Hematopoietic multipotent progenitor cell treated with erythropoietin and hydrocortisone succinate and interleukin-3 and kit ligand, for 8 days (in vitro differentiated cells): Measurements from ENCODE around the gene PKM.
A peak's percentile ranks its signal among the peaks of the same experiment; 100 is the strongest.
"Not testable (repeated sequence)": the region's sequence is repeated elsewhere in the genome, so short reads cannot be mapped to it uniquely, and the experiment has no call there.

Experiments
- DNase-seq: peaks from one replicate; pipeline ENCODE4 v3.0.0-alpha.2; 2015

Gene PKM

DNA sequence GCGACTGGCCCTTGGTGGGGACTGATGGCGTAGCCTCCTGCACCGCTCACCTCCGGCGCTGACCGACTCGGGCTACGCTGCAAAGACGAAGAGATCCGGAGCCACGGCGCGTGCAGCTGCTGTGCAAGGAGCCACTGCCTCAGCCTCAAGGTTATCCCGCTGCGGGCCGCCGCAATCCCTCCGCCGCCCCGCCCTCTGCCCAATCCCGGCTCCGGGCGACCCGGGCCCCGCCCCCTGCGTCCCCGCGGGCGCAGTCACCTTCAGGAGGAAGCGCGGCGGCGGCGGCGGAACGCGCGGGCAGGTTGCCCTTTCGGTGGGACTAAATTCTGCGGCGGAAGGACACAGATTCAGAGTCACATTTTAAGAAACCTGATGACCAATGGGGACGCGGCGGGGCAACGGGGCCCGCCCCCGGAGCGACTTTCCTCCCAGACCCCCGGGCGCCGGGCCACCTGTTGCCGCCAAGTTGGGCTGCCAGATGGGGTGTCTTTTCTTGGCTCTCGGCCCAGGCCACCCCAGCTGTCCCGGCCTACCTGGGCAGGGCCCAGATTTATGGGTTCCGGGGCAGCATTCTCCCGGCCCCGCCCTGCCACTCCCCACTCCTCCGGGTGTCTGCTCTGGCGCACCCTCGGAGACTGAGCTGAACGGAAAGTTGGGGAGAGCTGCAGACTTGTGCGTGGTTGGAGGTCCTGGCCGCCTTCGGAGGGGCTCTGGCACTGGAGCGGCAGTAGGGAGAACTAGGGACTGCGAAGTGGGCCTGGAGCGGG, at the start of gene PKM:
Gene PKM, minus strand, starts transcription at position 125 of the 767 bp plus-strand sequence. CDS start 12,093 bp downstream, outside the sequence.
- peak; percentile 74 for DNase-seq

DNA sequence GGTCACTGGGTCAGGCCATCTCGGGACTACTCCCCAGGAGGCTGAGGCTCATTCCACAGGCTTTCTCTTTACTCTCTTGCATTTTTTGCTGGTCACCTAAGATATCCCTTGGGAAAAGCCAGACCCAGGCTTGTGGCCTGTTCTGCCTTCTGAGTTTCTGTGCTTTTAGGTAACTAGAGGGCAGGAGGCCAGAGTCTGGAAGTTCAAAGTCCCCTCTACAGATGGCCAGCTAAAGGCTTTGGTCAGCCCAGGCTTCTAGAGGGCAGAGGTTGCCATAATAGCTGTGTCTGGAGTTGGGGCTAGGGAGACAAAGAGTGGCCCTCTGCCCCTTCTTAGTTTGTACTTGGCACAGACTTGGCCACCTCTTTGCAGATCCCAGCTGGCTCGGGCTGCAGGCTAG, 49.8 kb upstream of the PKM start:
- DNase-seq, result no peak

DNA sequence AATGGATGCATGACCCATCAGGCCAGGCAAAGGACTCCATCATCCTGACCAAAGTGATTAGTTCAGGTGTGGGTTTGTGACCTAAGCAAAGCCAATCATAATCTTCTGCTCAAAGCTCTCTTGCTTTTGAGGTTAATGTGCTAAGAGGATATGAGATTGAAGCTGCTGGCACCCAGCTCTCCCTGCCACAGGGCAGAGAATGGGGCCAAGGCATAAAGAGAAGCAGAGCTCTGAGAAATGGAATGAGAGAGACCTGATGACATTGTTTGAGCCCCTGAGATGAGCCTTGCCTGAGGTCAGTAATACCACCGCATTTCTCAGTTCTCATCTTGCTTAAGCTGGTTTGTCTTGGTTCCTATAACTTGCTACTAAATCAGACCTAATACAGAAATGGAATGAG, 47.7 kb upstream of the PKM start:
- DNase-seq, result no peak

DNA sequence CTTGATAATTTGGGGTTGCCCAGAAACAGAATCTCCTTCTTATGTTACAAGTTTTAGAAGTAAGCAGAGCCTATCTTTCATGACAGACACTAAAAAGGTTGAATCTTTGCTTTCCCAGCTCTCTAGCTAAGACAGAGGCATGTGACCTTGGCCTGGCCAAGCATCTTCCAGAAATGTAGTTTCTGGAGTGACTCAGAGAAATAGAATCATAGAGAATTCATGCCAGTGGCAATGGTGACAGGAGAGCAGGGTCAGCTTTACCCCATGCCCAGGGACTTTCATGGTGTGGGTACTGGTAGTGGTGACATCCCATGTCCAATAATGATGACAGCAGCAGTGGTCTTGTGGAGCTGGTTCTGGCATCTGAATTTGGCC, 45.3 kb upstream of the PKM start:
- DNase-seq, result no peak

DNA sequence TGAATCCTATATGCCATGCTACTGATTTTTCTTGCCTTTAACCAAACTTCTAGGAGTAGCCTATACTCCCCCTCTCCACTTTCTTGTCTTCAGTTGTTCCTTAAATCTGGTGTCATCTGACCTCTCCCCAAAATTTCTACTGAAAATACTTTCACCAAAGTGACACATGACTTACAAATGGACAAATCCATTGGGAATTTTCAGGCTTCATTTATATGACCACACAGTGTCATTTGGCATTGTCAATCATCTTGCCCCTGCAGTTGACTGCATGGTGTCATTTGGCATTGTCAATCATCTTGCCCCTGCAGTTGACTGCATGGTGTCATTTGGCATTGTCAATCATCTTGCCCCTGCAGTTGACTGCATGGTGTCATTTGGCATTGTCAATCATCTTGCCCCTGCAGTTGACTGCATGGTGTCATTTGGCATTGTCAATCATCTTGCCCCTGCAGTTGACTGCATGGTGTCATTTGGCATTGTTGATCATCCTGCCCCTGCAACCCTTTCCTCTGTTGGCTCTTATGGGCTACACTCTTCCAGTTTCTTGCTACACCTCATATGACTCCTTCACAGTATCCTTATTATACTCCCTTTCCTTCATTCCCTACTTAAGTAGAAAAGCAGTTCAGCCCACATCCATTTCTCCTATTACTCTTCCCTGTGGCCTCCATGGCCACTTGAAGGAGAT, 44.8 kb upstream of the PKM start:
- DNase-seq, result not testable (repeated sequence)

DNA sequence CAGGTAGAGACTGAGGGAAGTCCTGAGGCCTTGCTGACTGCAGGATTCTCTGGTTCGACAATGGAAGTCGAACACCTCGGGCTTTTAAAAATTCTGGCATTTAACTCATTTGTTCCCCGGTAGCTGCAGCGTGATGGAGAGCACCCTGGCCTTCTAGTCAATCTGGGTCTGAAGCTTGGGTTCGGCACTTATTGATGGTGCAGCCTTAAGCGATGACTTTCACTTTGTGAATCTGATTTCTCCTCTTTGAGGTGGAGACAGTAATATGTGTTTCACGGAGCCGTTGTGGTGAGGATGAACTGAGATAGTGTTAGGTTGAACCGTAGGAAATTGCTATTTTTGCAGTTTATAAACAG, 42.0 kb upstream of the PKM start:
- DNase-seq, result no peak

DNA sequence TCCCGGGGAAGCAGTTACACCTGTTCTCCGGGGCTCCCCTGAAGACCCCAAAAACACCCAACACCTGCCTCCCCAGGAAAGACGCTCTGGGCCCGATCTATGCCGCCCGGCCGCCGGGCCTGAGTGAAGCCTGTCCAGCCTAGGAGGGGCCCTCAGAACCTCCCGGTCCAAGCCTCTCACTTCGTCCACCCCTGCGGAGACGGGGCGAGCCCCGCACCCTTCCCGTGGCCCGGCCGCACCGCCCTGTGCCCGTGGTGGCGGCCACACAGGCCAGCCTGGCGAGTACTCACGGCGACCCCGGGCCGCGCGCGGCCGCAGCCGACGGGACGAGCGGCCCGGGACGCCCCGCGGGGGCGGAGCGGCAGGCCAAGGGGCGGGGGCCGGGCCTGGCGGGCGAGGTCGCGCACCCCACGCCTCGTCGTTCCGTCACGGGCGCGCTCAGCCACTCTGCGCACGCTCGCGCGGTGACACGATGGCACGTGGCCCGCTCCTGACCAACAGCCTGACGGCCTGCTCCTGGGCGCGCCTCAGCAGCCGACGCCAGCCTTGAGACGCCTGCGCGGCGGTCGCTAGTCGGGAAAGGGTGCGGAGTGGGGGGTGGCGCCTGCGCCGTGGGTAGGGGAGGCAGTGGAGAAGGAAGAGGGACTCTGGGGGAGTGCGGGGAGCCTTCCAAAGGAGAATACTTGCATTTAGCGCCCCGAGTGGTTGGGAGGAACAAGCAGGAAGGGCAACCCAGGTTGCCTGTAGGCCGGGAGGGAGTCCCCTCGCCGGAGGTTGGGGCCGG, 41.4 kb upstream of the PKM start, which contains the start of gene PARP6:
Gene PARP6, minus strand, starts transcription at position 342 of the 784 bp plus-strand sequence. CDS start 5,077 bp downstream, outside the sequence.
- DNase-seq, result peak; percentile 90

DNA sequence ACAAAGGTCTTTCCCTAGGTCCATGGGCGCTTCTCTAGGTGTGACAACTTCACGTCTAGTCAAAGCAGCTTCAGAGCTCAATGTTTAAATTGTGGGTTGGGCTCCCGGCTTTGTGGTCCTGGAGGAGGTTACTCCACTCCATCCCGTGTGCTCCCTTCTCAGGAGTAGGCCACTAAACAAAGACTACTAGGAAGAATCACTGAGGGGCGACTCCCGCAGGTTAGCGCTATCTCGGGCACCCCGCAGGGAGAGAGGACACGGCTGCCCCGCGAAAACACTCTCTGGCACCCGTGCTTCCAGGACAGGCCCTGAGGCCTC, 40.9 kb upstream of the PKM start:
- DNase-seq, result no peak

DNA sequence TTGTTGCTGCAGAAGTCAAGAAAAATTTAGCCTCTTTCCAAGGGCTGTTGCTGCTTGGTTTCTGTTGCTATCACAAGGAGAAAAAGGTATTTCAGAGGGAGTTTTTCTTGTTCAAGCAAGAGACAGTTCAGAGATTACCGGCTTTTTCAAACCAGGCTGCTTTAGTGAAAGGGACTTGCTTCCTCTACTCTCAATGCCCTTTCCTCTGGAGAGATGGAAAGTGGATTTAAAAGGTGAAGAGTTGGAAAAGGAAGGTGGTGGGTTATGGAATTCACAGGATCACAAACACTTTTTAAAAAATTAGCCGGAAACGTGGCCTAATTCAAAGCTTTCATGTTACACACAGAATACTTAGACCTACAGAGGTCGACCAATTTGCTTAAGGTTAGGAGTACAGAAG, 40.2 kb upstream of the PKM start:
- no peak for DNase-seq

DNA sequence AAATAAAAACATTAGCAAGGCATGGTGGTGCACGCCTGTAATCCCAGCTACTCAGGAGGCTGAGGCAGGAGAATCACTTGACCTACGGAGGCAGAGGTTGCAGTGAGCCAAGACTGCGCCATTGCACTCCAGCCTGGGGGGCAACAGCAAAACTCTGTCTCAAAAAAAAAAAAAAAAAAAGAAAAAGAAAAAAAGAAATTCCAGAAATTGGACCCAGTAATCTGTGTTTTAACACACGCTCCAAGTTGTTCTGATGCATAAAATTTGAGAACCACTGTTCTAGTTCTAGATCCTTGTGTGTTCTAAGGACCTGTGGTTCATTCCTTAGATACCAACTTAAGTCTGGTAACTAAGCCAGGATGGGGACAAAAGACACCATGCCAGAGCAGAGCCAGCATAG, 38.7 kb upstream of the PKM start:
- no peak for DNase-seq

DNA sequence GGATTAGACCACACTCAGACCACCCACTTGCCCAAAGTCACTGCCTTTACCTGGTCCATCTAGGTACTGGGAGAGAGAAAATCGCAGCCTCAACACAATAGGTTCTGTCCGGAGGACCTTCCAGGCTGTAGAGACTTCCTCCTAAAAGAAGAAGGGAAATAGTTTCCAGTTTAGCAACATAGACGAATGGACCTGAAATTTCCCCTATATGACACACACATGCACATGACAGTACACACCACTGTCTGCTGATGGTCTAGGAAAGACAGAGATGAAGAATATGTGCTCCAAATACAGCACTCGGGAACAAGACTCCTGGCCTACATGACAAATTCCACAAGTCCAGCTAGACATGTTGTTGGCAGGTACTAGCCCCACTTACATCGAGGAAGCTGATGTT, 34.0 kb upstream of the PKM start:
- DNase-seq, result no peak

DNA sequence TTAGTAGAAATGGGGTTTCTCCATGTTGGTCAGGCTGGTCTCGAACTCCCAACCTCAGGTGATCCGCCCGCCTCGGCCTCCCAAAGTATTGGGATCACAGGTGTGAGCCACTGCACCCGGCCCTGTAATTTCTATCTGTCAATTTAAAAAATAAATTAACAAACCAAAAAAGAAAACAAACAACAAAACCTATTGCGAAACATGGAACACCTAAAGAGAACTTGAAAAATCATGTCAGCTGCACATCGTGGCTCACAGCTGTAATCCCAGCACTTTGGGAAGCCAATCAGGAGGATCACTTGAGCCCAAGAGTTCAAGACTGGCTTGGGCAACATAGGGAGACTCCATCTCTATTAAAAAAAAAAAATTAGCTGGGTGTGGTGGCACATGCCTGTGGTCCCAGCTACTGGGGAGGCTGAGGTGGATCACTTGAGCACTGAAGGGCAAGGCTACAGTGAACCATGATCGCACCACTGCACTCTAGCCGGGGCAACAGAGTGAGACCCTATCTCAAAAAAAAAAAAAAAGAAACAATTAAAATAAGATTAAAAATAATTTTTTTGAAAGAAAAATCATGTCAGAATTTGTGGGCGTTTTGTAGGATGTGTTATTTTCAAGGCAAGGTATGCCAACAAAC, 21.8 kb upstream of the PKM start:
- no peak for DNase-seq

DNA sequence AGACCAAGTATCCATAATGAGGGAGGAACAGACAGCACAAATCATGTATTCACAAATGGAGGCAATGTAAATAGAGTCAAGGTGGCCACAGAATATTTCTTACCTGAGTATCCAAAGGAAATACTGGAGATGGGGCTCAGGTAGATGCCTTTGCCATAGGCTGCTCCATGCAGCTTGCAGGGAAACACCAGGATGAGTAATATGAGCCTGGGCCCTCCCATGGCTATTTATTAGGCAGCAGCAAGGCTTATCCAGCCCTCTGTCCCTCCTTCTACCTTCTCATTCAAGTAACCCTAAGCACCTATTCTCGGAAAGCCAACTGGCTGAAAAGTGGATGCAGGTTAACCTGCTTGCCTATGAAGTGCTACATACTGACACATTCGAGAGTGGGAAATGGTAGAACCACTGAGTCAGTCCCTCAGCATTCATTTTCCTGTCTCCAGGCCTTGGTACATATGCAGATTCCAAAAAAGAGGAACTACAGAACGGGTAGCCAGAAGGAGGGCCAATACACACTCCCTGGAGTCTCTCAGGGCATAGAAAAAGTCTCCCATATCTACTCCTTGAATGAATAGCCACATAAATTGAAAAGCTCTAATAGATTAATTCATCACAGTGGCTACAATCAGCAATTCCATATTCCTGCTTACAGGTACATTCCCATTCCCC, 18.3 kb upstream of the PKM start:
- DNase-seq, result no peak

DNA sequence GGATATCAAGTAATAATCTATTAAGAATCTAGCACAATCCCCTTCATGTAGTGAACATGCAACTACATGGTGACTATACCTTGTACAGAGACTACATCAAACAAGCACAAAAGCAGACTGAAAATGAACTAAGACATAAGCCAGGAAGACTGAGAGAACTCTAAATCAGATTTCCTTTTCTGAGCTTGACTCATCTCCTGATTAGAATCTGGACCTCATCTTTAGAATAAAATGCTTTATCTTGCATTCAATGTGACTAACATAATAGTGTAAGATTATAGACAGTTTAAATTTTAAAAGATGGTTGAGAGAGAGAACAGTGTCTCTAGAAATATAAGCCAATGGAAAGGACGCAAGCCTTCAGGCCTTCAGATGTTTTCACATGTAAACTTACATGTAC, 17.5 kb upstream of the PKM start:
- no peak for DNase-seq

DNA sequence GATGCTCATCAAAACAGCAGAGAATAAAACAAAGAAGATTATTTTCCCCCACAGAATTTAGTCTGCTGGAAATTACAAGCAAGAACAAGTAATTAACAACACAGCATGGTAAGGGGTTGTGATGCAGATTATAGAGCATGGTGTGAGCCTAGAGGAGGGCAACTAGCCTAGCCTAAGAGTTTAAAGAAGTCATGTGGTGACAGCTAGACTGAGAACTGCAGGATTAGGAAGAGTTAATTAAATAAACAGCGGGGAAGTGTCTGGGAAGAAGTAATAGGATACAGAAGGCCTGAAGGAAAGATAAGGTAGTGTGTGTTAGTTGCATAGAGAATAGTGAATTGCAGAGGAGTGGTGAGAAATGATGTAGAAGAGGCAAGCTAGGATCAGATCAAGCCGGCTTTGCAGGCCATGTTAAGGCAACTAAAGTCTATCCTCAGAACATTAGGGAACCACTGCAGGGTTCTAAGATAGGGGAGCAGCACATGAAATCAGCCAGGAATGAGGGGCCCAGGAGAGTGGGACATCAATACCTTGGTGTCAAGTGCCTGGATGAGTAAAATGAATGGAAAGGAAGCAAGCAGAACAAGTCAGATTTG, 11.9 kb upstream of the PKM start:
- DNase-seq, result no peak

DNA sequence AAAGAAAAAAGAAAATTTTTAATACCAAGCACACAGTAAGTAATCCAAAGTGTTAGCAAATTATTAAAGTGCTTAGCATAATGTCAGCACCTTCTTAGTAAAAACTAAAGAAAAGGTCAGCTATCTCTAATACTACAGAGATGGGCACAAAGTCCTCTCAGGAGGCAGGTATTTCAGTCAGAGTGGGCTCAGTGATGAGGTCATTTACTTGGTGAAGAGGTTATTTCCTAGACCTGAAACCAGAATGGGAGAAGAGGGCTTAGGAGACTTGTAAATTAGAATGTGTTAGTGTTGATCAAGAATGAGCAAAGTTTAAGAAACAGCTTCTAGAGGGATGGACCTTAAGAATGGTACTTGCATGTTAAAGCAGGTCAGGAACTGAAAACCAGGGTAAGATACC, 8.7 kb upstream of the PKM start:
- no peak for DNase-seq

DNA sequence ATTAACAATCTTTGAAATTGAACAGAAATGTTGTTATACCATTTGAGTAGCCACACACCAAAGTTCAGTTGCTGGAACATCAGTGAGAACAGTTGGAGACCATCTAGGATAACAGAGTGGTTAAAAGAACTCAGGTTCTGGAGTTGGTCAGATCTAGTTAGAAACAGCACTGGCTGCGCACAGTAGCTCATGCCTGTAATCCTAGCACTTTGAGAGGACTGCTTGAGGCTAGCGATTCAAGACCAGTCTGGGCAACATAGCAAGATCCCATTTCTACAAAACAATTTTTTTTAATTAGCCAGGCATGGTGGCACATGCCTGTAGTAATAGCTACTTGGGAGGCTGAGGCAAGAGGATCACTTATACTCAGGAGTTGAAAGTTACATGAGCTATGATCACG, 7.6 kb upstream of the PKM start:
- no peak for DNase-seq

DNA sequence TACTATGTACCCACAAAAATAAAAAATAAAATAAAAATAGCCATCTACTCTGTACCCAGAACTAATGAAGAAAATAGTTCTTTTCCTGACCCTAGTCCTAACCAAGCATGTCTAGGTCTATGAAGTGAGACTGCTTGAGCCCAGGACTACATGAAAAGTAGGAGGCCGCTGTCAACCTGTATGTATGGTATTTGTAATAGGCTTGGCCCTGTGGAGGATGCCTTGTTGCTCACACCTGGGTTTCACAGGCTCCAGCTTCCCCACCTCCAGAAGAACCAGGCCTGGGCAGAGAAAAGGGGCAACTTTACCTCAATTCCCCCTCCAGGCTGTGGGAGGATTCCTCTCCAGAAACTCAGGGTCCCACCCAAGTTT, 6.8 kb upstream of the PKM start:
- no peak for DNase-seq

DNA sequence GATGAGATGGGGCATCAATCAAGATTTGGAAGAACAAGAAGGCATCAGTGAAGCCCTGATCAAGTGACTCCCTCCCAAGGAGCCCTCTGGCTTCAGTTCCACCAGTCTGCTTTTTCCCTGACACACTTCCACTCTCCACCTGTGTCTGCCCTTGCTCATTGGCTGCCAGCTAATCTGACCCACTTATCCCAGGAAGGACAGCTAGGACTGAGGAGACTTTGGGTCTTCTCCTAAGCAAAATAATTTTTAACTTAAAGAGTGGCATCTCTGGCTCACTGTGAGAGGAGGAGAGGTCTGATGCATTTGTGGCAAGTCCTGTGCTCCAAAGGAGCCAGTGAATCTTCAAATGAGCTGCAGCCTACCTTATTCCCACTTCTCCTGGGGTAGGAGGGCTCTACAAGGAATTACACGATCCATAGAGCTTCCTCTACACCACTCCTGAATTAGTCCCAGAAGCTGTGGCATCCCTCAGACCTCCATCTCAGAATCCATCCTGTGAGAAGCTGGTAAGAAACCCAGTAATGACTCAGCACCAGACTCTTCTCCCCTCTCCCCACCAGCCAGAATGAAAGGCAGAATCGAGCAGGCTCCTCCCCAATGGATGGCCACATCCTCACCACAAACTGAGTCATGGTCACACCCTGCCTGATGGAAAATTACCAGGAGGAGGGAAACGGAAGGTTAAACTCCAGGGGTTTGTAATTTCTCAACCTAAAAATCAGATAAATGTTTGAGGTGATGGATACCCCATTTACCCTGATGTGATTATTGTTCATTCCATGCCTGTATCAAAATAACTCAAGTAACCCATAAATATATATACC, 6.3 kb upstream of the PKM start:
- DNase-seq, result peak; percentile 94

DNA sequence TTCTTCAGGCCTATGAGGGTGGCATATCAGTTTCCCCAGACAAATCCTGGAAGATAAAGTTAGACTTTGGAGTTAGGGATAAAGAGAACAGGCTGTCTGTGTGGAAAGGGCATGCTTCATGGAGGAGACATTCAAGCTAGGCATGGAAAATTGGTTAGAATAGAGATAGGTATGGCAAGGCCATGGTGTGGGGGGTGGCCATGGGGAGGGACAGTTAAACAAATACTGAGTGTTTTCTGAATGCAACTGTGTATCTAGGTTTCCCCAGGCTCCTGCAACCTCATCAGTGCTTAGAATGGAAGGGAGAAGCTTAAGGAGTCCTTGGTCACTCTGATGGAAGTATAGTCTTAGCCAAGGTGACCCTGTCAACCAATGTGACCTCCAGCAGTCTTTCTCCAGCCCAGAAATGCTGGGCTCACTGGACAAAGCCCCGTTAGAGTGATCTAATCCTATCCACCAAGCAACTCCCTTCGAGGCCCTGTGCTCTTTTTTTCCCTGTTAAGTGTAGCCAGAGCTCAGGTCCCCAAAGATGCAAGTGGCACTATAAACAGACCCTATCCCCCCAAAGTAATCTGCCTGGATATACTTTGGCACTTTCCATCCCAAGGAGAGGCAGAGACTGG, 5.5 kb upstream of the PKM start:
- no peak for DNase-seq

DNA sequence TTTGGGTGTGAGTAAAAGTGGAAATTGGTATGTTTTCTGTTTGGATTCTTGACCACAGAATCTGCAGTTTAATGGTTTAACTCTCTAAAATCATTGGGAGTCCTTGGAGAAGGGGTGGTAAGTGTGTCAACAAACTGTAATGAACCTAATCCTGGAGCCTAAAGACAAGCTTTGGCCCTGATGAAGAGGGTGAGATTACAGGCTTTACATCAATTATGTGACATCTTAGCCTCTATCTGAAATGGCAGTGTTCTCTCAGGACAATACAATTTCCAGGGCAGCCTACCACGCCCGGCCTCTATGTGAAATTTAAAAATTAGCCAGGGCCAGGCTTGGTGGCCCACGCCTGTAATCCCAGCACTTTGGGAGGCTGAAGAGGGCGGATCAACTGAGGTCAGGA, 4.3 kb upstream of the PKM start:
- no peak for DNase-seq
